ENCODE measurements around the gene CUX1.
"Not testable (repeated sequence)": the region's sequence is repeated elsewhere in the genome, so short reads cannot be mapped to it uniquely, and the experiment has no call there.

Gene CUX1

DNA sequence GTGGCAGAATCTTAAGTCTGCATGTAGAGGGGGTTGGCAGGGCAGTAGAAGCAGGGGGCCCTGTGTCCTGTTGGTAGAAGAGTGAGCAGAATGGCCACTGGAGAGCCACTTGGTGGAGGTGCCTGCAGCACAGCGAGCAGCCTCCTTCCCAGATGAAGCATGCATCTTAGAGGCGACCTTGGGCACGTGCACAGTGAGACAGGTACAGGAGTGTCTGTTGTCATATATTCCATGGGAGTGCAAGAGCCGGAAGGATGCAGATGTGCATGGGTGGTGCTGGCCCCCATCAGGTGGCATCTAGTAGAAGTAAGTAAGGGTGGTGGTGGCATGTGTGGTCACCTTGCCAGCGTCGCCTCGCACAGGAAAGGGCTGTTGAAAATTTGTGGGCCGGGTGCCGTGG, 53.9 kb downstream of the CUX1 start:
- DNase-seq = no peak

DNA sequence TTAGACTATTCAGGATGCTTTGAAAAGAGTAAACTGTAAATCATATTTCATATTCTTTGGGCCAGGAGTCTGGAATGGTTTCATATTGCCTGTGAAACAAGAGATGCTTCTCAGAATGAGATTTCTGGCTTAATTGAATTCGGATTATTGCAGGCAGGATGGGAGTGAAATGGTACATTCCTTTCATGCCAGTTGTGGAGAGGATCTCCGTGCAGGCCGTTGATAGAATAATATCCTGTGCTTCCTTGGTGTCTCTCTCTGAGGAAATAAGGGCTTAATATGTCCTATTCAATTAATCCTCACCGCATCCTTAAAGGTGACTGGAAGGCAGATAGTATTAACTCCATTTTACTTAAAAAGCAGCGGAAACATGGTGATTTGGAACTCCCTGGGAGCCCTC, 56.6 kb downstream of the CUX1 start:
- DNase-seq = no peak

DNA sequence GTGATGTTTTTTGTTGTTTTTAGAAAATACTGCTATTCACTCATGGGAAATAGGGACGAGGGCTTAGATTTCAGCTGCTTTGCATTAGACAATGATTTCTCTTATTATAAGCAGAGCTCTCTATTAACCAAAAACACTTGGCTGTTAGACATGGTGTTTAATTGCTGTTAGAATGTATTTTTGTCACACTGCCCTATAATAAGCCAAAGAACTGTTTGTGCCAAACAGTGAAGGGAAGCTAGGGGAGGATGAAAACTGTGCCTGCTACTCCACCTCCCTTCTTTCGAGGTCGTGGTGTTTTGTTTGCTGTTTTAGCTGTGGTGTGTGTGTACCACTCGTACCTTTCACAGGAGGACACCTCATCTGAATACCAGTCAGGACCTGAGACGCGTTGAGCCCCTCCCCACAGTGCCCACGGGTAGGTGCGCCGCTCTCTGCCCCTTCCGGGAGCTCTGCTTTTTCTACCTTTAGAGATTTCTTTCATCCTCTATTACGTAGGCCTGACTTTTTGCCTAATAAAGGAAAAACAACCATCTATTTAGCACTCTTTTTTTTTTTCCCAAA, 57.9 kb downstream of the CUX1 start:
- DNase-seq = peak; percentile 18

DNA sequence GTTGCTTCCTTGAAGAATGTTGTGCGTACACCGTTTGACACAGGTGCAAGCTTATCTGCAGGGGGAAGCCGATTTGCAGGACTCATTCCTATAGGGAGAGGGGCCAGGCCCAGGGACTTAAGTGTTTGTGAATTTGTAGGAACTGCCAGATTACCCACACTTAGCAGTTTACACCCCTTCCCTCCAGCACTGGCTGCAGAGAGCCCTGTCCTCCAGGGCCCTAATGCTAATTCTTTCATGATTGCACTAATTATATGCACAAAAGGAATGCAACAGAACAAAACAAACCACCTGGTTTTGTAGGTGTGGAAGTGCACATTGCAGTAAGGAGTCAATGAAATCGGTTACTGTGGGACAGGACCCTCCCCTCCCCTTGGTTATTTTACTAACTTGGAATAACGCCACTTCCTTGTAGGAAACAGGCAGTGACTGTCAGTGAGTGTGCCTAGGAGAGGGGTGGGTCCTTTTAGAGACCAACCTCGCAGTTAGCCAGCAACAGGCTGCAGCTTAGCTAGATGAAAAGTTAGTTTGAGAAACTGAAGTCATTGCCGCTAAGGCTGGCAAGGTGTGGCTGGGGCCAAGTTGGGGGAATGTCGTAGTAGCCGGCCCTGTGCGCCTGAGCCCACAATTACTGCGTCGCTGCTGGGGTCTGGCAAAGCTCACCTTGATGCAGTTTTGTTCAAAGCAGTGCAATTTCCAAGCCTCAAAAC, 60.6 kb downstream of the CUX1 start:
- no peak for DNase-seq

DNA sequence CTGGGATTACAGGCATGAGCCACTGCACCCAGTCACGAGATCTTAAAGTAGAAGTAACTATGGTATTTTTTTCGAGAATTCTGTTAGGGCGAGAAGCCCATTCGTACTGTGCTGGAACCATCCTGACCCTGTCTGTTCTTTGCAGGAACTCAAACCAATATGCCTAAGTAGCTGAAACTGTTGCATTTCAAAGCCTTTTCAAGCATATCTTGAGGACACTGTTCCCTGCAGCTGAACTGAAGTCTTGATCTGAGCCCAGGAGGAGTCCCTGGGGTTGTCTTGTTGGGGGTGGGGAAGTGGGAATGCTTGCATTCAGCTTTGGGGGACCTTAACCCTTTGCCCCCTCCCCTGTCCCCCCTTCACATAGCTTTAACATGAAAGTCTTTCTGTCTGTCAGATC, 61.5 kb downstream of the CUX1 start:
- no peak for DNase-seq

DNA sequence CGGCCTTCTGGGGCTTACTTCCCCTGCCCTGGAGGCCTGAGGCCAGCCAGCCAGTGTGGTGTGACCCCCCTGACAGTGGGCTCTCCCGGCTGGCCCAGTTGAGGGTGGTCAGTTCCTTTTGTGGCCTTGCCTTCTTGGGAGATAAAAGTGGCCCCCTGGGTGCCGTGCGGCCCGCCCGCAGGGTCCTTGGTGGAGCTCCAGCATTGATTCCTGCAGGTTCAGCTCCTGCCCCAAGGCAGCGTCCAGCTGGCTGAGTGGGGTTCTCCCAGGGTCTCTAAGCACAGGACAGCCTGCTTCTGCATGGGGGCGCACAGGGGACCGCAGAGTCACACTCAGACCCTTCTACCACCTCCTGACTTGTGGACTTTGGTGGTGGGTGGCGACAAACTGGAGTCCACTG, 62.1 kb downstream of the CUX1 start:
- DNase-seq = no peak

DNA sequence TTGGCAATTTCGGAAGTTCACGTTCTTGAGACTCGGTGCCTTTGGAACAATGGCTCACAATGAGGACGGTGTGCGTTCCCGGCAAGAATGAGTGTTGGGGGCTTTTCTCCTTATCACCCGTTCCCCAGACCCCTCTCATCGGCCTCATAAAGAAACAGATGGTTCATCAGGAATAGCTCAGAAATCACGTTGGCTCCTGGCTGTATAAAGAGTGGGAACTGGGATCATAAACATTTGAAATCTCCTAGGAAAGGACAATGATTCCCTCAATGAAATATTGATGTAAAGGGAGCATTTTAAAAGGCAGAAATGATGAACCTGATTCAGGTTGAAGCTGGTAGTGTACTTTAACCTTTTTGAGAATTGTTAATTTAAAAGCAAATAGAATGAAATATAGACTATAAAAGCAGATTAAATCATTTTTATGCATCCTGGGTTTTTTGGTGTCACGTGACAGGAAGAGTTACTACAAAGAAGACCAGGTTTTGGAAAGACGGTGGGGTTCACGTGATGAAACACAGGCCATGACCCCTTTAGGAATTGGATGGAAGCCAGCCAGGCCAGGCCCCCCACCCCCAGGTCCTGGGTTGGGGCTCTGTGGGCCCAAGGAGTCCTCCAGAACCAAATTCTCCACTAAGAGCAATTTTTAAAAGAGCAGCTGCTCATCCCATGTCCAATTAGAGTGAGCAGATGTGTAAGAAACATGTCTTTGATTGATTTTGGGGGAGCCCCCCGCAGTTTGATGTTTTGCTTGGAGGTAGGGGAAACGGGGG, 63.0 kb downstream of the CUX1 start:
- peak; percentile 28 for DNase-seq

DNA sequence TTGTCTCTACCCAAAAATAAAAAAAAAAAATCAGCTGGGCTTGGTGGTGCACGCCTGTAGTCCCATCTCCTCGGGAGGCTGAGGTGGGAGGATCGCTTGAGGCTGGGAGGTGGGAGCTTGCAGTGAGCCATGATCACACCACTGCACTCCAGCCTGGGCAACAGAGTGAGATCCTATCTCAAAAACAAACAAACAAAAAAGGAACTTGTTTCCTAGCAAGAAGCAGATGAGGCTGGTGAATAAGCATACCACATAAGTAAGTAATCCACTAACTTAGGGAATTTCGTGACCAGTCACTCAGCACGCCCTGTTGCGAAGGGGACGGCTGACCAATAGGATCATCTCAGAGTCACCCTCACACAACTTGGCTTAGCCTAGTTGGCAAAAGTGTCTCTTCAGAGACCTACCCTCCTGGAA, 64.6 kb downstream of the CUX1 start:
- DNase-seq = no peak

DNA sequence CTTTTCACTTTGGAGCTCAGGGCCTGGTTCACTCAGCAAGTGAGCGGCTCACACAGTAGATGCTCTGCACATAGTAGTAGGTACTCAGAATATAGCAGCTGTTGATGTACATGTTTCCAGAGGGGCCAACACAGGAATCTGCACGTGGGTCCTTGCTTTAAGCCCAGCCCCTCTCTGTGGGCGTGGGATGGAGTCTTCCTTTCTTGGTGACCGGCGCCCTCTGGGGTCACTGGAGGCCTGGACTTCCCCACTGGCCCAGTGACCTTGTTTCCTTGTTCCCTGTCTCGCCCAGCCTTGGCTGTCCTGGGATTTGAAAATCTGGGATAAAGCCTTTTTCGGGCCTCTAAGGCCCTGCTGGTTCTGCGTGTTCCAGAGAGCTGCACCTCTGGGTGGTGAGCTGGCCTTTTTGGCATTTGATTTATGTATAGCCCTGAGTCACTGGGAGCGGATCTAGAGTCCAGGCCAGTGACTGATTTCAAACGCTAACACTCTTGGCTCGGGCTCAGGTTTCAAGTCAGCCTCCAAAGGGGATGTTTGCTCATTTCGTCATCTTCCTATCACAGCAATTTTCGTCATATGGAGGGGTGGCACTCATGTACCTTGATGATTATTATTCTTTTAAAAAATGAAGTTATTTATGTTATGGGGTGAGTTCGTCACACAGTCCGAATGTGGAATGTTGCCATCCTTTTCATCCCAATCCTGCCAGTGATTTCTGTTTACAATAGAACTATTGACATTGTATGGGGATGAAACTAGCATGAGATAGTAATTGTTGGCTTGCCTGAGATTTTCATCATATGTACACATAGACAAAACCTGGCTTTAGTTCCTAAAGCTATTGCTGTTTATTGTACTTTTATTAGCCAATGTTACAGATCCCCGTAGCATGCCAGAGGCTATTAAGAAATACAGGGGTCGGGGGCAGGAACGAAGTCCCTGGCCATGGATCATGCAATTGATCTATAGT, 65.5 kb downstream of the CUX1 start:
- DNase-seq = no peak

DNA sequence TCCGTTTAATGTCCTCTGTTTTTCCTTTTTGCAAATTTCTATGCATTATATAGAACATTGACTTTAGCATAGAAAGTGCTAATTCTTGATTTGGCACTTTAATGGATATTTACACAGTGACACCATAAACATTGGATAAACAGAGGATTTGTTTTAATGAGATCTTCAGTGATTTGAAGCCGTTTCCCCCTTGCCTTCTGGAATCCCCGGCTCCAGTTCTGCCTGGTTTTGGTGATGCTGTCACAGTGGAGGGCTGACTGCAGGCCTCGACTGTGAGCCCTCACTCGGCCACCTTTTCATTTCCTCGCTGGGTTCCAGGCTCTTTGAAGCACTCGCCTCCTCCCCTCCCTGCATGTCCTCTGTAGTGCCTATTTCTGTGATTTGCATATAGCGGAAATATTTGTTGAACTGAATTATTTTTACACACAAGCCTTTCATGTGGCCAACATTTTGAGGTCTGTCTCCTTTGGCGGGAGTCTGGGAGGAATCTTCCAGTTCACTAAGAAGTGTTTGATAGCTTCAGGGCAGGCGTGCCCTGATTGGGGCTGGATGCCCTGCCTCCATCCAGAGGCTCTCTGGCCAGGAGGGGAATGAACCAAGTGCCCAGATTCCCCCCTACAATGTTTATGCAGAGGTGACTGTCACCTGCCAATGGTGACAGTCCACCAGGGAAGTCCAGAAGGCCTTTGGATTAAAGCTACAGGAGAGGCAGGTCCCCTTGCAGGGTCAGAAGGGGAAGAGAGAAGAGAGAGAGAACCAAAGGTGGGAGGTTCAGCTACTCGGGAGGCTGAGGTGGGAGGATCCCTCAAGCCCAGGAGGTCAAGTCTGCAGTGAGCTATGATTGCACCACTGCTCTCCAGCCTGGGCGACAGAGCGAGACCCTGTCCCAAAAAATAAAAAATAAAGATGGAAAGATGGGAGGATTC, 67.5 kb downstream of the CUX1 start:
- no peak for DNase-seq

DNA sequence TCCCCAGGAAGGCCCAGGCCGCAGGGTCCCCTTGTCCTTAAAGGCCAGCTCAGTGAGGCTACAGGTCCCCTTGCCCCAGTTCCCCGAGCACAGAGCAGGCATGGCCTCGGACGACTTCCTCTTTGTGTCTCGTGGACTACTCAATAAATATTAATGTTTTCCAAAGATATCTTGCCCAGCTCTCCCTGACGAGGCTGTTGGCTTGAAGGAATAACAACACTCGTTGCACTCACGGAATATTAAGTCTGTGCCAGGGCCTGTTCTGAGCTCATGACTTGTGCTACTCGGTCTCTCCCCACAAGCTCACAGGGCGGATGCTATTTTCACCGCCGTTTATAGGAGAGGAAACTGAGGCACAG, 68.2 kb downstream of the CUX1 start:
- DNase-seq = no peak

DNA sequence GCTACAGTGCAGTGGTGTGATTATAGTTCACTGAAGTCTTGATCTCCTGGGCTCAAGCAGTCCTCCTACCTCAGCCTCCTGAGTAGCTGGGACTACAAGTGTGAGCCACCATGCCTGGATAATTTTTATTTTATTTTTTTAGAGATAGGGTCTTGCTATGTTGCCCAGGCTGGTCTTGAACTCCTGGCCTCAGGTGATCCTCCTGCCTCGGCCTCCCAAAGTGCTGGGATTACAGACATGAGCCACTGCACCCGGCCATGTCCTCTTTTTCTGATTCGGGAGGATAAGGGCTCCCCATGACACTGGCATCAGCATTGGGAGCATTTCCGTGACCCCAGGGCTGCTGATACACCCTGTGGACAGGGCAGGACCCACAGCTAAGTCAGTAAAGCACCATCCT, 69.9 kb downstream of the CUX1 start:
- not testable (repeated sequence) for DNase-seq

DNA sequence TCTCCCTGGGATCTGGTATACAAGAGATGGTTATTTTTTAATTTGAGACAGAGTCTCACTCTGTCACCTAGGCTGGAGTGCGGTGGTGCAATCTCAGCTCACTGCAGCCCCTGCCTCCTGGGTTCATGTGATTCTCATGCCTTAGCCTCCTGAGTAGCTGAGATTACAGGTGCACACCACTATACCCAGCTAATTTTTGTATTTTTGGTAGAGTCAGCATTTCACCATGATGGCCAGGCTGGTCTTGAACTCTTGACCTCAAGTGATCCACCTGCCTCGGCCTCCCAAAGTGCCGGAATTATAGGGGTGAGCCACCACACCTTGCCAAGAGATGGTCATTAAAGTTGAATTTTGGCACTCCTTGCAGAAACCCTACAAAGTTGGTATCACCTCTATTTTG, 71.1 kb downstream of the CUX1 start:
- DNase-seq = not testable (repeated sequence)

DNA sequence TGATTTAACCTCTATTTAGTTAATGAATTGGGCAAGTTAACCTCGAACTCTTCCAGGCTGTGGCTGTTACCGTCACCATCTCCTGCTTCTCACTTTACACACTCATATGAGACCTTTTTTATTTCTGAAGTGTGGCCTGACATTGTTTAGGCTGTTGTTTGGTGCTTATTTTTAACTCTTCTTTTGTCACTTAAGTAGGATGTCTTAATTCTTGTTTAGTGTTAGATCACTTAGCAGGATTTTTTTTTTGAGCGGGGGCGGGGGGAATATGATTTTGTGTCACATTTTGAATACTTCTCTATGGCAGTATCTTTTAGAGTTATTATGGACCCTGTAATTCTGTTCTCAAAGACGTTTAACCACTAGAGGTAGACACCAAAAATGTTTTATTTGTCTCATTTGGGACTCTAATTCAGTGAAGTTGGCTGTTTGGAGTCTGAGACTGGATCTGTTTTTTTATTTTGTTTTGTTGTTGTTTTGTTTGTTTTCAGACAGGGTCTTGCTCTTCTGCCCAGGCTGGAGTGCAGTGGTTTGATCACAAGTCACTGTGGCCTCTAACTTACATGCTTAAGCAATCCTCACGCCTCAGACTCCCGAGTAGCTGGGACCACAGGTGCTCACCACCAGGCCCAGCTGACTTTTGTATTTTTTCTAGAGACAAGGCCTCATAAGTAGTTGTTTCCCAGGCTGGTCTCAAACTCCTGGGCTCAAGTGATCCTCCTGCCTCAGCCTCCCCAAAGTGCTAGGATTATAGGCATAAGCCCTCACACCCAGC, 73.5 kb downstream of the CUX1 start:
- no peak for DNase-seq

DNA sequence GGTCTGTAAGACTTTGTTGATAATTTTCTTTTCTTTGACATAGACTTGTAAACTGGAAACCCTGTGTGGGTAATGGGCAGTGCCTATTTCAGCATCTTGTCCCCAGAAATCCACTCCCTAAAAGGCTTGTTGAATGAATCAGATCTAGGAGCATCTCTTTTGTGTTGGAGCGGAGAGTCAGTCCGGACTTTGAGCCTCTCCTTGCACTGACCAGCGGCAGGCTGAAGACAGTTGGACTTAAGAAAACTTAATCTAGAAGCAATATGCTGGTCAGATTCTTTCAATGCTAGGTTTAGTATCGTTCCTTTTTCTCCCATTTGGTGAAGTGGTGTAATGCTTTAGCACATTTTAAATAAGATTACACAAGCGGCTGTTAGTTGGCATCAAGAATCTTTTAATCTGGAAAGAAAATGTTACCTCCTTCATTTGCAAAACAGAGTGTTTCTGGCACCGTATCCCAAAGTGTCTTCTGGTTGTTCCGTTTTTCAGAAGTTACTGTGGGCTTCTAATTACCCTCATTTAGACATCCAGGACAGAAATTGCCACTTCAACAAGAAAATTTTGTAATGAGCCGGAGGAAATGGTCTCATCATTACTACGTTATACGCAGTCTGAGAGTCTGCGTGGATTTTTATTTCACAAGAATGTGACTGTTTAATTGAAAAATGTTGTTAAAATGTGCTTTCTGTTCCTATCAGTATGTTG, 74.7 kb downstream of the CUX1 start:
- no peak for DNase-seq

DNA sequence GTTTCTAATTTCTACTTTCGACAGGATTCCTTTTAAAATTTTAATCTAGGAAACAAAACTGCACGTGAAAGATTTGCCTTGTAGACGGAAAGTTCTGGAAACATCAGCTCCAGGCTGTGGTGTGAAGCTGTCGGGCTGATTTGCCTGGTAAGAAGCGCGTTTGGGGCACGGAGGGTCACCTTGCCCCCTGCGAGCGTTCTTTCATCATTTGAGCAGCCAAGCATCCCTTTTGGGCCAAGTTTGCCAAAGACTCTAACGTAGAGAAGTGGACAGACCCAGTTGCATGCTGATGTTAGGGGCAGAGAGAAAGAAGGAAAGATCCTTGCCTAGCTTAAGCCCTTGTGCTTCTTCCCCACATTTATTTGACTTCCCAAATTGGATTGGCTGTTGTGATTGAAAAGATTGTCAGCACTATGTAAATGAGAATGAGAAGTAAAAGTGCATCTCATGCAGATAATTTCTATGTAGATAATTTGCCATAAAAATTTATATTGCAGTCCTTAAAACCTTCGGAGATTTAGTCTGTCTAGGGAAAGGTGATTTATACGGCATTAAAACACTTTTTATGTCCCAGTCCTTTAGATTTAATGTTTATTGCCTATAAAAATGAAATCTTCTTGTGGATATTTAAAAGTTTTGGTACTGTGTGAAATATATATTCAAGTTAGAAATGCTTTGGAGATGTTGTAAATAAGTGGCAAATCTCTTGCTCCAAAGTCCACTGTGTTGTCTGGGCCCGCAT, 76.1 kb downstream of the CUX1 start:
- DNase-seq = no peak

DNA sequence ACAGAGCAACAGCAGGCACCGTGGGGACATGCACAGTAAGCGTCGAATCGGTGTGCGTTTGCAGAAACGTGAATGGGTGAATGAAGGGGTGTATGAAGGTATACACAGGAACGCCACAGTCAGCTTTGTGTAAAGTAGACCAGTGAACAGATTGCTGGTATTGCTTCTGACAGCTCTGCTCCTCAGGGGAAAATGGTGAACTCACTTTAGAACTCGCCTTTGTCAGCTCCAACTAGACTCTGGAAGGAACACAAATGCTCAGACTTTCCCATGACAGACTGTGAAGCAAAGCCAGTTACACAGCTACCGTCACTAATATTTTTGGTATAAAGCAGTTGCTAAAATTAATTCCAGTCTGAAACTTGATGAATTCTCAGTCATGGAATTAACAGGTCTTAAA, 78.9 kb downstream of the CUX1 start:
- DNase-seq = no peak

DNA sequence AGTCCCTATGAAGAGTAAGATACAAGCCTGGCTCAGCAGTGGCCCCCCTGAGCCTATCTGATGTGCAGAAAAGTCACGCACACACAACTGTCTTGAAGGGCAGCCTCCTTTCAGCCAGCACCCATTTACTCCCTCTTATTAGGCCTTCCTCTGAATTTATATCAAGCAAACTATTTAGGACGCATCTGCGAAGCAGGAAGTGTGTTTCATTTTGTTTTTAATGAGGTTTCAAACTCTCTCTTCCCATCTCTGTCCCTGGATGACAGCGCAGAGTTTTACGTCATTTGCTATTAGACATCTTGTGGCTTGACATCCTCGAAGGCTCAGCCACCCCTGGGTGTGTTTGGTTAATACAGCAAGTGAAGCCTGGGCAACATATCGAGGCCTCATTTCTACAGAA, 79.5 kb downstream of the CUX1 start:
- no peak for DNase-seq

DNA sequence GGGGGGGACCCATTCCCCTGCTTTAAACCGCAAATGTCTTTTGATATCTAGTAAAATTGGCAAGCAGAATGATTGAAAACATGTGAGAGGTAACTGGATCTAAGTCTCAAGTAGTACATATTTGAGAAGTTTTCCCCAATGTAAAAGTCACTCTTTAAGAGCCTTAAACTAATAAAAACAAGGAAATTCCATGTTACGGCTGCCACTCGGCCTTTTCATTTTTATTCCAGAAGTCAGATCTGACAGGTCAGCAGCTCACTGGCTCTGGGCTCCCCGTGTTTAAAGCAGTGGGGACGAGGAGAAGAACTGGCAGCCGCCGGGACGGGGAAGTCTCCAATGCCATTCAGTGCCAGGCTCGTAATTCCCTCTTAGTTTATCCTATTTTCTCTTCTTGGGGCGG, 80.7 kb downstream of the CUX1 start:
- DNase-seq = no peak

DNA sequence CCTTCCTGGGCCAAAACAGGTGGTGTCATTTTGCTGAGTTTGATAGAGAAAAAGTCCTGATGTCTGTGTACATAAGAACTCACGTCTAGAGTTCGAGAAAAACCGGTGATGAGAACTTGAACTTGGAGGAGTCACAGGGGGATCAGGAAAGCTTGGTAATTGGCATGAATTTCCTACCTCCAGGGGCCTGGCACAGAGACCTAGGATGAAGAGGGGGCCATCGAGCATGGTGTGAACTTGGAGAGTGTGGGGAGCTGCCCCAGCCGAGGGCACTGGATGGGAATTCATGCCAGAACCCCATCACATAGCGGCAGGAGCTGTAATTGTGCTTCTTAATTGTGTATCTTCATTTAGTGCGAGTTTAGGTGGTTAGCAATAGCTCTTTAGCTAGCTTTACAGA, 82.2 kb downstream of the CUX1 start:
- no peak for DNase-seq
